ENCODE results near the gene NDUFS3. TPM values are rescaled to one million over a fixed set of nuclear protein-coding genes. Genes with fewer than 3 reads are reported as not detected.
A peak's percentile ranks its signal among the peaks of the same experiment; 100 is the strongest.
"Not testable (repeated sequence)": the region's sequence is repeated elsewhere in the genome, so short reads cannot be mapped to it uniquely, and the experiment has no call there.

Gene NDUFS3
- total RNA-seq (2021) (119 and 140 TPM in 2 replicates), Bru-seq, nascent RNA (percentile 84 among the genes with signal in this experiment), BruChase-seq, experiment 1, labeled RNA remaining after a 2-hour chase (percentile 79 among the genes with signal in this experiment), BruChase-seq, experiment 2, labeled RNA remaining after a 6-hour chase (percentile 92 among the genes with signal in this experiment)
- long read RNA-seq, transcript NDUFS3-201 (7 exons, 958 nt): major isoform, 168 of 185 reads
- long read RNA-seq, partial matches to known transcripts: 2 of 185 reads
- long read RNA-seq, other reads (novel, unspliced or antisense): 14 of 185 reads

DNA sequence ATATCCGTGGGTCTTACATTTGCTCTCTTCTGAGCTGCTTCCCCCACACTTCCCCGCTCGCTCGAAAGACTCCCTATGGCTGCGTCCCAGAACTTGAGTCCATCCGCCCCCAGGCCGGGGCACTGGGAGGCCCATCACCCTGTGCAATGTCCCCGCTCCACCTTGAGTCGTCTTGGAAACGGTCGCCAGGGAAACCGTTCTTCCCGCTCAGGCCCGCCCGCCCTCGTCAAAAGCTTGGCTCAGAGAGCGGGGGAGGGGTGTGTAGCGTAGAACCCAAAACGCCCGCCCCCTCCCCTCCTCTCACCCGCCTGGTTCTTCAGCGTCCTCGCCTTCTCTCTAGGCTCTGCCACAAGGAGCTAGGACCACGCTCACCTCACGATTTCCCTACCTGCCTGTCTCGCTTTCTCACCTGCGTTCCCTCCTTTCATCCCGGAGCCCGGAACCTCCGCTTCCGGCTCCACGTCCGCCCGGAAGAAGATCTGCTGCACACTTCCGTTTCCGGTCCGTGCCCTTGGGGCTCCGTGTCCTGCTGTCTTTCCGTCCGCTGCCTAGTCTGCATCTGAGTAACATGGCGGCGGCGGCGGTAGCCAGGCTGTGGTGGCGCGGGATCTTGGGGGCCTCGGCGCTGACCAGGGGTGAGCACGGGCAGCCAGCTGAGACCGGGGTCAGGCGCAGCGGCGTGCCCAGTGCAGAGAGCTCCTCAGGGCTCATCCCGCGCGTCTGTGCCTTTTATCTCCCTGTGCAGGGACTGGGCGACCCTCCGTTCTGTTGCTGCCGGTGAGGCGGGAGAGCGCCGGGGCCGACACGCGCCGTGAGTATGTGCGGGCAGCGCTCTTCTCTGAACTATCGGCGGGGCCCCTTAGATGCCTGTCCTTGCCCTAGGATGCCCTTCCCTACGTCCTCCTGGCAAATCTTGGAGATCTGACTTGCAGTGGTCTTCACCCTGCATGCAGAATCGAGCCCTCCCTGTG is at the start of gene NDUFS3, which contains the start of gene KBTBD4:
Gene NDUFS3, plus strand, starts transcription at position 551 of the 971 bp plus-strand sequence. Its CDS starts 18 bp downstream, at position 569.
Gene KBTBD4, minus strand, starts transcription at position 447 of the 971 bp plus-strand sequence. Its CDS starts 19 bp downstream, at position 428.
- intact Hi-C loops (cut with micrococcal nuclease; ENCODE audit: unreplicated experiment): no loop called here
- ChIA-PET CTCF (interaction anchor here (0.5 kb wide), 1 partner anchor 133 kb away, joined by 5 read pairs; no protein-coding TSS in a partner anchor), POLR2A (ENCODE audit: unreplicated experiment) (interaction anchor here (0.5 to 0.6 kb wide), 3 partner anchors 111 to 953 kb away, joined by 4 to 16 read pairs (median 7); no protein-coding TSS in a partner anchor)
- H3K4me1 ChIP-seq (replicated peaks; ENCODE audit: insufficient read depth): peaks cover 12% of the 10 kb centered on the region
- H3K36me3 ChIP-seq (ENCODE audit: low read depth): peaks cover 12% of the 10 kb centered on the region; the same call in 1 of the 2 replicates
- peak within 1 kb of the TSS; percentile 45; the same call in 1 of the 2 replicates for H3K27ac ChIP-seq
- TF ChIP-seq EZH2 (IDR thresholded peaks at IDR 0.05; ENCODE audit: low read depth): no peak
- TF ChIP-seq, protein P1, sequence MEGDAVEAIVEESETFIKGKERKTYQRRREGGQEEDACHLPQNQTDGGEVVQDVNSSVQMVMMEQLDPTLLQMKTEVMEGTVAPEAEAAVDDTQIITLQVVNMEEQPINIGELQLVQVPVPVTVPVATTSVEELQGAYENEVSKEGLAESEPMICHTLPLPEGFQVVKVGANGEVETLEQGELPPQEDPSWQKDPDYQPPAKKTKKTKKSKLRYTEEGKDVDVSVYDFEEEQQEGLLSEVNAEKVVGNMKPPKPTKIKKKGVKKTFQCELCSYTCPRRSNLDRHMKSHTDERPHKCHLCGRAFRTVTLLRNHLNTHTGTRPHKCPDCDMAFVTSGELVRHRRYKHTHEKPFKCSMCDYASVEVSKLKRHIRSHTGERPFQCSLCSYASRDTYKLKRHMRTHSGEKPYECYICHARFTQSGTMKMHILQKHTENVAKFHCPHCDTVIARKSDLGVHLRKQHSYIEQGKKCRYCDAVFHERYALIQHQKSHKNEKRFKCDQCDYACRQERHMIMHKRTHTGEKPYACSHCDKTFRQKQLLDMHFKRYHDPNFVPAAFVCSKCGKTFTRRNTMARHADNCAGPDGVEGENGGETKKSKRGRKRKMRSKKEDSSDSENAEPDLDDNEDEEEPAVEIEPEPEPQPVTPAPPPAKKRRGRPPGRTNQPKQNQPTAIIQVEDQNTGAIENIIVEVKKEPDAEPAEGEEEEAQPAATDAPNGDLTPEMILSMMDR (conservative IDR thresholded peaks at IDR 0.05): no peak
- H3K9me3 ChIP-seq (ENCODE audit: insufficient read depth, low read depth): no peaks in the 10 kb centered on the region
- H3F3A ChIP-seq (ENCODE audit: insufficient read depth, low read depth): peaks cover 16% of the 10 kb centered on the region; the same call in 1 of the 2 replicates
- DNase-seq: peak; percentile 79 to 89
- H2AFZ ChIP-seq: peak within 1 kb of the TSS; percentile 87
- H3K4me3 ChIP-seq: peak within 1 kb of the TSS; percentile 80
- H3K79me2 ChIP-seq (ENCODE audit: low read depth): peaks cover 34% of the 10 kb centered on the region
- no peaks in the 10 kb centered on the region for H3K9me2 ChIP-seq (ENCODE audit: insufficient read depth)
- H3K27me3 ChIP-seq (ENCODE audit: insufficient read depth, low read depth): no peaks in the 10 kb centered on the region
- BruUV-seq (replicated peaks): TSS peak; percentile 26
- no peaks in the 10 kb centered on the region for H4K20me1 ChIP-seq (ENCODE audit: insufficient read depth)
- H3K4me2 ChIP-seq: peak within 1 kb of the TSS; percentile 98

DNA sequence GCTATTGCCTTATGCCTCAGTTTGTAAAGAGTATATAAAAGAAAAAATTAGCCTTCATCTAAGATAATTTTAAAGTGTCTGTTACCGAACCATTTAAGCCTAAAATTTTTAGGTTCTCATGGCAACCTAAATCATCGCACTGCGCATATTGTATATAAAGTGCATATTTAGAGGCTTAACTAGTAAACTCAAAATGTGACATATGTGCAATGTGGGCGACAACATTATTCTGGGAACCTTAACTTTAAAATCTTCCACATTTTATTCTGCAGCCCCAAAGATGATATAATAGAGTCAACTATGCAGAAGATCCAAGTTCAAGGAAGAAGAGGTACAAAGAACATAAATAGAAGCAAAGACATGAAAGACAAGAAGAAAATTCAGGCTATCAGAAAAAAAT is 48.9 kb upstream of the NDUFS3 start:
- Histone ChIP-seq H3K4me1 (replicated peaks; ENCODE audit: insufficient read depth) (peaks cover 7% of the 10 kb centered on the region), H3K4me3 (no peak overlapping the region), H4K20me1 (ENCODE audit: insufficient read depth) (peaks cover 100% of the 10 kb centered on the region), H3K79me2 (ENCODE audit: low read depth) (peaks cover 100% of the 10 kb centered on the region), H3K36me3 (ENCODE audit: low read depth) (0 out of 2 replicates have a peak, but pooled peaks cover 5% of the 10 kb centered on the region), H3K4me2 (no peak overlapping the region), H3K27ac (no peak overlapping the region), H3F3A (ENCODE audit: insufficient read depth, low read depth) (peaks cover 43% of the 10 kb centered on the region; the same call in 1 of the 2 replicates), H2AFZ (no peak overlapping the region), H3K9me2 (ENCODE audit: insufficient read depth) (no peaks in the 10 kb centered on the region), H3K27me3 (ENCODE audit: insufficient read depth, low read depth) (no peaks in the 10 kb centered on the region), H3K9me3 (ENCODE audit: insufficient read depth, low read depth) (no peaks in the 10 kb centered on the region)
- TF ChIP-seq, protein P1 (conservative IDR thresholded peaks at IDR 0.05): no peak
- no peak for TF ChIP-seq EZH2 (IDR thresholded peaks at IDR 0.05; ENCODE audit: low read depth)
- ChIA-PET CTCF (no interaction called here), POLR2A (ENCODE audit: unreplicated experiment) (no interaction called here)
- intact Hi-C loops (cut with micrococcal nuclease; ENCODE audit: unreplicated experiment): no loop called here
- no TSS peak for BruUV-seq (replicated peaks)
- DNase-seq: no peak

DNA sequence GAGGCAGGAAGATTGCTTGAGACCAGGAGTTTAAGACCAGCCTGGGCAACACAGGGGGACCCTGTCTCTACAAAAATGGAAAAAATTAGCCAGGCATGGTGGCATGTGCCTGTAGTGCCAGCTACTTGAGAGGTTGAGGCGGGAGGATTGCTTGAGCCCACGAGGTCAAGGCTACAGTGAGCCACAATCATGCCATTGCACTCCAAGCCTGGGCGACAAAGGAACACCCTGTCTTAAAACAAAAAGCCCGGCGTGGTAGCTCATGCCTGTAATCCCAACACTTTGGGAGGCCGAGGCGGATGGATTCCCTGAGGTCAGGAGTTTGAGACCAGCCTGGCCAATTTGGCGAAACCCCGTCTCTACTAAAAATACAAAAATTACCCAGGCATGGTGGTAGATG is 48.2 kb upstream of the NDUFS3 start:
- Histone ChIP-seq H3K79me2 (ENCODE audit: low read depth) (peaks cover 100% of the 10 kb centered on the region), H3F3A (ENCODE audit: insufficient read depth, low read depth) (peaks cover 41% of the 10 kb centered on the region; the same call in 1 of the 2 replicates), H4K20me1 (ENCODE audit: insufficient read depth) (peaks cover 100% of the 10 kb centered on the region)
- H2AFZ ChIP-seq; H3K9me2 ChIP-seq (ENCODE audit: insufficient read depth); H3K27ac ChIP-seq; H3K4me3 ChIP-seq; H3K4me1 ChIP-seq (replicated peaks; ENCODE audit: insufficient read depth); H3K27me3 ChIP-seq (ENCODE audit: insufficient read depth, low read depth); BruUV-seq (replicated peaks); H3K36me3 ChIP-seq (ENCODE audit: low read depth); H3K9me3 ChIP-seq (ENCODE audit: insufficient read depth, low read depth); intact Hi-C loops (cut with micrococcal nuclease; ENCODE audit: unreplicated experiment); H3K4me2 ChIP-seq; DNase-seq; POLR2A ChIA-PET (ENCODE audit: unreplicated experiment): not testable (repeated sequence)
- CTCF ChIA-PET: interaction anchor here (0.6 kb wide), 1 partner anchor 22 kb away, joined by 3 read pairs; no protein-coding TSS in a partner anchor
